Panc1 (cell line): Measurements from ENCODE around the gene SIRPG. TPM values are rescaled to one million over a fixed set of nuclear protein-coding genes. Genes with fewer than 3 reads are reported as not detected.

Experiments
- ATAC-seq: fragments of 200-7000 bp; cut with Tn5 transposase; 2 replicates; pipeline ENCODE4 v1.9.1; 2020; ENCODE audit warnings: mild to moderate bottlenecking, moderate library complexity
- BruUV-seq: library from RNA; stranded (reverse); fragments of 400-500 nt; replicated peaks from 2 replicates; lab custom pipeline; 2021; lab: Mats Ljungman, UMichigan
- CTCF ChIA-PET: fragments of 300-600 bp; sonication (Branson Sonifier 250); formaldehyde crosslinking; loops from one replicate; lab custom pipeline; 2022; ENCODE audit warnings: antibody characterized with exemption; lab: Charles Lee
- POLR2A ChIA-PET: fragments of 300-600 bp; sonication (Branson Sonifier 250); formaldehyde crosslinking; loops from one replicate; lab custom pipeline; 2022; ENCODE audit warnings: antibody characterized with exemption; lab: Charles Lee
- DNase-seq: peaks from one replicate; pipeline ENCODE4 v3.0.0-alpha.2; 2010; ENCODE audit warnings: low read depth, low spot score
- H3K27ac ChIP-seq: 2 replicates; pipeline ENCODE4 v1.5.1; 2011; ENCODE audit warnings: mild to moderate bottlenecking, low read length, inconsistent platforms
- H3K27me3 ChIP-seq: fragments of 200-500 bp; sonication (Bioruptor generic); 2 replicates; pipeline ENCODE4 v1.6.0; 2014; ENCODE audit warnings: low read length, inconsistent platforms; ENCODE audit not compliant: control insufficient read depth, insufficient read depth
- H3K36me3 ChIP-seq: fragments of 200-500 bp; sonication (Bioruptor generic); 2 replicates; pipeline ENCODE4 v1.5.1; 2014; ENCODE audit warnings: inconsistent platforms, mild to moderate bottlenecking, low read length, moderate library complexity; ENCODE audit not compliant: control insufficient read depth, insufficient read depth
- H3K4me1 ChIP-seq: 2 replicates; pipeline ENCODE4 v1.5.1; 2011; ENCODE audit warnings: inconsistent platforms, mild to moderate bottlenecking, low read length, moderate library complexity; ENCODE audit not compliant: control insufficient read depth, insufficient read depth
- H3K4me3 ChIP-seq, 2 experiments: 2 replicates each; pipeline ENCODE4 v1.5.1; 2011 to 2012; ENCODE audit warnings: low read depth in 2 of 2, low read length in 2 of 2, mild to moderate bottlenecking in 2 of 2, inconsistent platforms in 1 of 2, moderate library complexity in 1 of 2
- H3K9me3 ChIP-seq: fragments of 200-500 bp; sonication (Bioruptor generic); 2 replicates; pipeline ENCODE4 v1.5.1; 2014; ENCODE audit warnings: low read depth, mild to moderate bottlenecking, inconsistent platforms, low read length, moderate library complexity; ENCODE audit not compliant: control insufficient read depth, insufficient read depth
- POLR2AphosphoS5 ChIP-seq: IDR thresholded peaks from 2 replicates; pipeline ENCODE4 v1.6.1; 2012; ENCODE audit warnings: mild to moderate bottlenecking, low read depth, low read length, moderate library complexity
- SIN3A ChIP-seq: IDR thresholded peaks from 2 replicates; pipeline ENCODE4 v1.6.1; 2012; ENCODE audit warnings: low read depth, mild to moderate bottlenecking, low read length, moderate library complexity, borderline replicate concordance; ENCODE audit not compliant: insufficient read depth
- TCF7L2 ChIP-seq: IDR thresholded peaks from 2 replicates; pipeline ENCODE4 v1.6.1; 2011; ENCODE audit warnings: mild to moderate bottlenecking, low read depth, low read length, inconsistent platforms
- in situ Hi-C: cut with HindIII; loops from 2 replicates; pipeline ENCODE4 v1.10.0; 2016; ENCODE audit warnings: low sequenced_read_pairs, low pct_unique_long_range_greater_than_20kb
- intact Hi-C: fragments of 100-400 bp; cut with micrococcal nuclease; formaldehyde crosslinking; loops from one replicate; pipeline ENCODE4 v1.10.0; 2022; ENCODE audit not compliant: unreplicated experiment
- total RNA-seq: library from RNA; stranded (reverse); gene quantifications from one replicate; pipeline ENCODE4 v1.2.1, GENCODE V29; 2021; ENCODE audit not compliant: unreplicated experiment
- TF ChIP-seq, protein P1 (sequence below), 2 experiments: IDR thresholded peaks; 2 replicates each; pipeline ENCODE4 v1.6.1; 2011 to 2012; ENCODE audit warnings: low read depth in 2 of 2, control low read depth in 1 of 2, low read length in 1 of 2, mild to moderate bottlenecking in 1 of 2, moderate library complexity in 1 of 2; ENCODE audit not compliant: insufficient read depth in 1 of 2
- TF ChIP-seq, protein P2 (sequence below): fragments of 450-650 bp; IDR thresholded peaks from 2 replicates; pipeline ENCODE4 v1.5.1; 2017; ENCODE audit warnings: mild to moderate bottlenecking

Gene SIRPG
- total RNA-seq, 1 experiment from 2014 or later: not detected

DNA sequence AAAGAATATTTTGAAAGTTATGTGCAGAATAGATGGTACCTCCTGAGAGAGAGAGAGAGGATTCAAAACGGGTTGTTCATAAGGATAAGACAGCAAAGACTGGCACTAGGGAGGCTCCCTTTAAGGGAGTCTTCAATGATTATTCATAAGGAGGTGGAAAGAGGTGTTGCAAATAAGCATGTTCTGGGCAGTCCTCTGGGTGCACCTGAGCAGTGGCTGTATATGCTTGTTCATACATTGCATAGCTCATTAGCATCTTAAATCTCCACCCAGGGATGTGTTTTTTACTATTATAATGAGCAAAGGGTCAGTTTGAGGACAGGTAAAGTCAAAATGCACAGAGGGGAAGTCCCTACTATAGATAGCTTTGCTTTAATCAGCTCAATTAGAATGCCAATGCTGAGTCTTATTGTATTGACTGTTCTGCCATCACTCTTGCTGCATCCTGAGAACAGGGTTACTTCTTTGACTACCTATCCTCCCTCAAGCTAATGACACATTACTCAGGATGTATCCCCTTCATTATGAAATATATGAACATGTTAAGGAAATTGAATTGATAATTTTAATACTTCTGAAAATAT, 10.0 kb upstream of the SIRPG start:
- no peak overlapping the region for H3K4me3 ChIP-seq
- H3K4me1 ChIP-seq: no peaks in the 10 kb centered on the region
- in situ Hi-C loops: no loop called here
- H3K27ac ChIP-seq: no peak overlapping the region
- CTCF ChIA-PET: no interaction called here
- no peak for ATAC-seq
- intact Hi-C loops: no loop called here
- H3K36me3 ChIP-seq: no peaks in the 10 kb centered on the region
- POLR2A ChIA-PET: no interaction called here
- peaks cover 6% of the 10 kb centered on the region for H3K27me3 ChIP-seq
- no peak for DNase-seq
- TF ChIP-seq TCF7L2: no peak
- no peak for TF ChIP-seq SIN3A
- TF ChIP-seq POLR2AphosphoS5: no peak
- BruUV-seq: no TSS peak
- H3K9me3 ChIP-seq: no peaks in the 10 kb centered on the region

DNA sequence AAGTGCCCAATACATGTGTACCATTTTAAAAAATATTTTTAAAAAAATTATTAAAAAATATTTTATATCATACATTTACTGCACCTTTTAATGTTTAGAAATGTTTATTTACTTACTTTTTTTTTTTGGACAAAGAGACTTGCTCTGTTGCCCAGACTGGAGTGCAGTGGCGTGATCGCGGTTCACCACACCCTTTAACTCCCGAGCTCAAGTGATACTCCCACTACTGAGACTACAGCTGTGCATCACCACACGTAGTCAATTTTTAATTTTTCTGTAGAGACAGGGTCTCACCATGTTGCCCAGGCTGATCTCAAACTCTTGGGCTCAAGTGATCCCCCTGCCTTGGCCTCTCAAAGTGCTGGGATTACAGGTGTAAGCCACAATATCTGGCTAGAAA, 9.2 kb upstream of the SIRPG start:
- H3K9me3 ChIP-seq: no peaks in the 10 kb centered on the region
- peaks cover 6% of the 10 kb centered on the region for H3K27me3 ChIP-seq
- ATAC-seq (no peak), DNase-seq (no peak)
- H3K36me3 ChIP-seq: no peaks in the 10 kb centered on the region
- intact Hi-C loops (no loop called here), in situ Hi-C loops (no loop called here)
- H3K27ac ChIP-seq: no peak overlapping the region
- H3K4me3 ChIP-seq: no peak overlapping the region
- CTCF ChIA-PET: no interaction called here
- TF ChIP-seq POLR2AphosphoS5 (no peak), TCF7L2 (no peak), SIN3A (no peak)
- TF ChIP-seq, protein P1, sequence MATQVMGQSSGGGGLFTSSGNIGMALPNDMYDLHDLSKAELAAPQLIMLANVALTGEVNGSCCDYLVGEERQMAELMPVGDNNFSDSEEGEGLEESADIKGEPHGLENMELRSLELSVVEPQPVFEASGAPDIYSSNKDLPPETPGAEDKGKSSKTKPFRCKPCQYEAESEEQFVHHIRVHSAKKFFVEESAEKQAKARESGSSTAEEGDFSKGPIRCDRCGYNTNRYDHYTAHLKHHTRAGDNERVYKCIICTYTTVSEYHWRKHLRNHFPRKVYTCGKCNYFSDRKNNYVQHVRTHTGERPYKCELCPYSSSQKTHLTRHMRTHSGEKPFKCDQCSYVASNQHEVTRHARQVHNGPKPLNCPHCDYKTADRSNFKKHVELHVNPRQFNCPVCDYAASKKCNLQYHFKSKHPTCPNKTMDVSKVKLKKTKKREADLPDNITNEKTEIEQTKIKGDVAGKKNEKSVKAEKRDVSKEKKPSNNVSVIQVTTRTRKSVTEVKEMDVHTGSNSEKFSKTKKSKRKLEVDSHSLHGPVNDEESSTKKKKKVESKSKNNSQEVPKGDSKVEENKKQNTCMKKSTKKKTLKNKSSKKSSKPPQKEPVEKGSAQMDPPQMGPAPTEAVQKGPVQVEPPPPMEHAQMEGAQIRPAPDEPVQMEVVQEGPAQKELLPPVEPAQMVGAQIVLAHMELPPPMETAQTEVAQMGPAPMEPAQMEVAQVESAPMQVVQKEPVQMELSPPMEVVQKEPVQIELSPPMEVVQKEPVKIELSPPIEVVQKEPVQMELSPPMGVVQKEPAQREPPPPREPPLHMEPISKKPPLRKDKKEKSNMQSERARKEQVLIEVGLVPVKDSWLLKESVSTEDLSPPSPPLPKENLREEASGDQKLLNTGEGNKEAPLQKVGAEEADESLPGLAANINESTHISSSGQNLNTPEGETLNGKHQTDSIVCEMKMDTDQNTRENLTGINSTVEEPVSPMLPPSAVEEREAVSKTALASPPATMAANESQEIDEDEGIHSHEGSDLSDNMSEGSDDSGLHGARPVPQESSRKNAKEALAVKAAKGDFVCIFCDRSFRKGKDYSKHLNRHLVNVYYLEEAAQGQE (IDR thresholded peaks at IDR 0.05; ENCODE audit: insufficient read depth in 1 of 2, low read depth in 2 of 2, low read length in 1 of 2): no peak
- TF ChIP-seq, protein P2, sequence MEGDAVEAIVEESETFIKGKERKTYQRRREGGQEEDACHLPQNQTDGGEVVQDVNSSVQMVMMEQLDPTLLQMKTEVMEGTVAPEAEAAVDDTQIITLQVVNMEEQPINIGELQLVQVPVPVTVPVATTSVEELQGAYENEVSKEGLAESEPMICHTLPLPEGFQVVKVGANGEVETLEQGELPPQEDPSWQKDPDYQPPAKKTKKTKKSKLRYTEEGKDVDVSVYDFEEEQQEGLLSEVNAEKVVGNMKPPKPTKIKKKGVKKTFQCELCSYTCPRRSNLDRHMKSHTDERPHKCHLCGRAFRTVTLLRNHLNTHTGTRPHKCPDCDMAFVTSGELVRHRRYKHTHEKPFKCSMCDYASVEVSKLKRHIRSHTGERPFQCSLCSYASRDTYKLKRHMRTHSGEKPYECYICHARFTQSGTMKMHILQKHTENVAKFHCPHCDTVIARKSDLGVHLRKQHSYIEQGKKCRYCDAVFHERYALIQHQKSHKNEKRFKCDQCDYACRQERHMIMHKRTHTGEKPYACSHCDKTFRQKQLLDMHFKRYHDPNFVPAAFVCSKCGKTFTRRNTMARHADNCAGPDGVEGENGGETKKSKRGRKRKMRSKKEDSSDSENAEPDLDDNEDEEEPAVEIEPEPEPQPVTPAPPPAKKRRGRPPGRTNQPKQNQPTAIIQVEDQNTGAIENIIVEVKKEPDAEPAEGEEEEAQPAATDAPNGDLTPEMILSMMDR: no peak
- H3K4me1 ChIP-seq: no peaks in the 10 kb centered on the region
- BruUV-seq: no TSS peak
- POLR2A ChIA-PET: no interaction called here

DNA sequence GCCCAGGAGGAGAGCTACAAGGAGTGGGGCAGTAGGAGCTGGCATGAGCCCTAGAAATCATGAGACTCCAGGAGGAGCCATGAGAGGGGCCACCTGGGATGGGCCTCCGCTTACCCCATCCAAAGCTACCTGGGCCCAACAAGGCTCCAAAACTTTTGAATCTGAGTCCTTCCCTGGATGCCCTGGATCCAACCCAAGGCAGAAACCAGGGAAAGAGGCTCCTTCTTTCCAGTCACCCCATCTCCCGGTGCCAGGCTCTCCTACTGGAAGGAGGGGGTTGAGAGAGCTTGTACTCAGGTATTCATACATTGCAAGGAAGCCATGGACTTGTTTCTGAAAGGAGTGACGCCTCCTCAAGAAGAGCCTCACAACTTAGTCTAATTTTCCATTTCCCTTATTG, 7.8 kb upstream of the SIRPG start:
- H3K27ac ChIP-seq: no peak overlapping the region
- intact Hi-C loops: no loop called here
- H3K4me3 ChIP-seq: no peak overlapping the region
- no peaks in the 10 kb centered on the region for H3K9me3 ChIP-seq
- in situ Hi-C loops: no loop called here
- ATAC-seq: no peak
- BruUV-seq: no TSS peak
- ChIA-PET CTCF (no interaction called here), POLR2A (interaction anchor here (0.7 kb wide), 1 partner anchor 438 kb away, joined by 3 read pairs; no protein-coding TSS in a partner anchor)
- TF ChIP-seq POLR2AphosphoS5: no peak
- TF ChIP-seq, protein P1 (IDR thresholded peaks at IDR 0.05; ENCODE audit: insufficient read depth in 1 of 2, low read depth in 2 of 2, low read length in 1 of 2): no peak
- TF ChIP-seq, protein P2: no peak
- no peak for TF ChIP-seq TCF7L2
- no peak for TF ChIP-seq SIN3A
- no peaks in the 10 kb centered on the region for H3K4me1 ChIP-seq
- H3K36me3 ChIP-seq: no peaks in the 10 kb centered on the region
- no peak for DNase-seq
- peaks cover 6% of the 10 kb centered on the region for H3K27me3 ChIP-seq
